Upper lobe of left lung (tissue), 6 donors: Measurements from ENCODE around the gene CARF. TPM values are rescaled to one million over a fixed set of nuclear protein-coding genes. Genes with fewer than 3 reads are reported as not detected.
"Not testable (repeated sequence)": the region's sequence is repeated elsewhere in the genome, so short reads cannot be mapped to it uniquely, and the experiment has no call there.

Source experiments
- ATAC-seq, 2 donors: fragments of 200-7000 bp; cut with Tn5 transposase; one replicate each; pipeline ENCODE4 v1.9.1; 2022; ENCODE audit warnings: mild to moderate bottlenecking in 2 of 2, moderate library complexity in 2 of 2; ENCODE audit not compliant: low FRiP score in 2 of 2
- DNase-seq, 2 donors: peaks; one replicate each; pipeline ENCODE4 v3.0.0-alpha.2; 2019 to 2020
- H3K27ac ChIP-seq, 4 donors: fragments of 200-600 bp; sonication (generic); one replicate each; pipeline ENCODE4 v1.5.1; 2016 to 2019
- H3K27me3 ChIP-seq, 4 donors: fragments of 200-600 bp; sonication (generic); one replicate each; pipeline ENCODE4 v1.5.1; 2017 to 2019
- H3K36me3 ChIP-seq, 4 donors: fragments of 200-600 bp; sonication (generic); one replicate each; pipeline ENCODE4 v1.5.1; 2016 to 2019
- H3K4me1 ChIP-seq, 4 donors: fragments of 200-600 bp; sonication (generic); one replicate each; pipeline ENCODE4 v1.5.1; 2018 to 2019
- H3K4me3 ChIP-seq, 4 donors: fragments of 200-600 bp; sonication (generic); one replicate each; pipeline ENCODE4 v1.5.1; 2017 to 2019; ENCODE audit warnings: mild to moderate bottlenecking in 2 of 4, moderate library complexity in 1 of 4
- H3K9me3 ChIP-seq, 4 donors: fragments of 200-600 bp; sonication (generic); one replicate each; pipeline ENCODE4 v1.5.1; 2018 to 2019
- EP300 ChIP-seq, 4 donors: sonication (generic); formaldehyde crosslinking; IDR thresholded peaks; one replicate each; pipeline ENCODE4 v1.5.1; 2017; ENCODE audit warnings: antibody characterized with exemption in 4 of 4, control low read depth in 2 of 4
- POLR2A ChIP-seq, 4 donors: fragments of 450-650 bp; IDR thresholded peaks; one replicate each; pipeline ENCODE4 v1.5.1; 2016 to 2017; ENCODE audit warnings: antibody characterized with exemption in 4 of 4, mild to moderate bottlenecking in 2 of 4
- POLR2AphosphoS5 ChIP-seq, 2 donors: sonication (generic); formaldehyde crosslinking; IDR thresholded peaks; one replicate each; pipeline ENCODE4 v1.5.1; 2017; ENCODE audit warnings: antibody characterized with exemption in 2 of 2
- whole genome bisulfite sequencing, 2 donors: methylation state at CpG; one replicate each; pipeline ENCODE4 v1.1.5; 2017 to 2018; 5-methylcytosine and 5-hydroxymethylcytosine counted together
- total RNA-seq, 6 donors: library from RNA; depleted of rRNA in 4 of 6; stranded (reverse); fragments of >200 nt in 4 of 6; gene quantifications; one replicate each; pipeline versions ENCODE4 v1.1.0 to v1.2.1, GENCODE V29; 2016 to 2021
- TF ChIP-seq, protein P1 (sequence below), 6 experiments: fragments of 450-650 bp in 4 of 6; fragments of 200-600 bp in 2 of 6; sonication (generic) in 2 of 6; IDR thresholded peaks; one replicate each; pipeline ENCODE4 v1.5.1; 2016 to 2019; ENCODE audit warnings: antibody characterized with exemption in 6 of 6
- donor health status: DM: no; HTN: no; CAD: no; lungs with moderate emphysema.
- donor health status: DM: no; HTN: yes; CAD: no; lungs with severe emphysema.

The CARF gene
- total RNA-seq, 6 donors from 2014 or later, result 6.4 to 24.1 (median 8.7) TPM

DNA sequence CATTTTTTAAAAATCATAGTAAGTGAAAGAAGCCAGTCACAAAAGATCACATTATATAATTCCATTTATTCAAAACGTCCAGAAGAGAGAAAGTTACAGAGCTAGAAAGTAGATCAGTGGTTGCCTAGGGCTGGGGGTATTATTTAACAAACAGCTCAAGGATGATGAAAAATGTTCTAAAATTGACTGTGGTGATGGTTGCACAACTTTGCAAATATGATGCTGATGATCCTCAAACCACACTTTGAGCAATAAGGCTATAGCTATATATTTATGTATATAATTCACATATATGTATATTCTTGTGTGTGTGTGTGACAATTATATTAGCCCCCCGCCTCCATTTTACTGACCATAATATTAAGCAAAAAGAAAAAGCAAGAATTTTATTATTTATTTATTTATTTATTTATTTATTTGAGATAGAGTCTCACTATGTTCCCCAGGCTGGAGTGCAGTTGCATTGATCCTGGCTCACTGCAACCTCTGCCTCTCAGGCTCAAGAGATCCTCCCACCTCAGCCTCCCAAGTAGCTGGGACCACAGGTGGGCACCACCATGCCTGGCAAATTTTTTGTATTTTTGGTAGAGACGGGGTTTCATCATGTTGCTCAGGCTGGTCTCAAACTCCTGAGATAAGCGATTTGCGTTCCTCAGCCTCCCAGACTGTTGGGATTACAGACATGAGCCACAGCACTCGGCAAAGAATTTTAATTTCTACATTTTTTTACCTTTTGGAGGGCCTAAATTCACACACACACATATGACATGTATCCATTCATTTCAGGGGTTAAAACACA is 2.5 kb upstream of the CARF start:
- TF ChIP-seq POLR2AphosphoS5 (IDR thresholded peaks at IDR 0.05), result no peak
- TF ChIP-seq POLR2A (IDR thresholded peaks at IDR 0.05), result no peak
- TF ChIP-seq, protein P1, sequence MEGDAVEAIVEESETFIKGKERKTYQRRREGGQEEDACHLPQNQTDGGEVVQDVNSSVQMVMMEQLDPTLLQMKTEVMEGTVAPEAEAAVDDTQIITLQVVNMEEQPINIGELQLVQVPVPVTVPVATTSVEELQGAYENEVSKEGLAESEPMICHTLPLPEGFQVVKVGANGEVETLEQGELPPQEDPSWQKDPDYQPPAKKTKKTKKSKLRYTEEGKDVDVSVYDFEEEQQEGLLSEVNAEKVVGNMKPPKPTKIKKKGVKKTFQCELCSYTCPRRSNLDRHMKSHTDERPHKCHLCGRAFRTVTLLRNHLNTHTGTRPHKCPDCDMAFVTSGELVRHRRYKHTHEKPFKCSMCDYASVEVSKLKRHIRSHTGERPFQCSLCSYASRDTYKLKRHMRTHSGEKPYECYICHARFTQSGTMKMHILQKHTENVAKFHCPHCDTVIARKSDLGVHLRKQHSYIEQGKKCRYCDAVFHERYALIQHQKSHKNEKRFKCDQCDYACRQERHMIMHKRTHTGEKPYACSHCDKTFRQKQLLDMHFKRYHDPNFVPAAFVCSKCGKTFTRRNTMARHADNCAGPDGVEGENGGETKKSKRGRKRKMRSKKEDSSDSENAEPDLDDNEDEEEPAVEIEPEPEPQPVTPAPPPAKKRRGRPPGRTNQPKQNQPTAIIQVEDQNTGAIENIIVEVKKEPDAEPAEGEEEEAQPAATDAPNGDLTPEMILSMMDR (IDR thresholded peaks at IDR 0.05), result no peak
- TF ChIP-seq EP300 (IDR thresholded peaks at IDR 0.05), result no peak
- no peaks in the 10 kb centered on the region for H3K9me3 ChIP-seq
- no peak overlapping the region for H3K27ac ChIP-seq
- ATAC-seq, result no peak
- WGBS, 2 donors, result 87 to 91% methylated on average over 6 of the region's 6 CpGs
- no peak overlapping the region for H3K4me3 ChIP-seq
- H3K36me3 ChIP-seq, result peaks cover 0 to 4% (median 0%) of the 10 kb centered on the region in 4 donors
- no peak for DNase-seq
- H3K4me1 ChIP-seq, result peaks cover 11 to 31% (median 15%) of the 10 kb centered on the region in 4 donors
- H3K27me3 ChIP-seq, result no peaks in the 10 kb centered on the region

DNA sequence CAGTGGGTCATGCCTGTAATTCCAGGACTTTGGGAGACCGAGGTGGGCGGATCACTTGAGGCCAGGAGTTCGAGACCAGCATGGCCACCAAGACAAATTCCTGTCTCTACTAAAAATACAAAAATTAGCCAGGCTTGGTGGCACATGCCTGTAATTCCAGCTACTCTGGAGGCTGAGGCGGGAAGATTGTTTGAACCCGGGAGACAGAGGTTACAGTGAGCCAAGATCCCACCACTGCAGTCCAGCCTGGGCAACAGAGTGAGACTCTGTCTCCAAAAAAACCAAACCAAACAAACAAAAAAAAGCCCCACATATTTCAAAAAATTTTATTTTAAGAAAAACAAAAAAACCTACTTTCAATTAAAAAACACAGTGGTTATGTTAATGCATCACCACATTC is 1.8 kb upstream of the CARF start:
- H3K27me3 ChIP-seq, H3K9me3 ChIP-seq, DNase-seq, ATAC-seq, H3K36me3 ChIP-seq, H3K27ac ChIP-seq: not testable (repeated sequence)
- peaks cover 11 to 31% (median 15%) of the 10 kb centered on the region in 4 donors for H3K4me1 ChIP-seq
- WGBS, 2 donors, result 90 to 94% methylated on average over 5 of the region's 5 CpGs
- H3K4me3 ChIP-seq, result peak overlapping the region in 2 of 4 donors; percentile 69 to 93

DNA sequence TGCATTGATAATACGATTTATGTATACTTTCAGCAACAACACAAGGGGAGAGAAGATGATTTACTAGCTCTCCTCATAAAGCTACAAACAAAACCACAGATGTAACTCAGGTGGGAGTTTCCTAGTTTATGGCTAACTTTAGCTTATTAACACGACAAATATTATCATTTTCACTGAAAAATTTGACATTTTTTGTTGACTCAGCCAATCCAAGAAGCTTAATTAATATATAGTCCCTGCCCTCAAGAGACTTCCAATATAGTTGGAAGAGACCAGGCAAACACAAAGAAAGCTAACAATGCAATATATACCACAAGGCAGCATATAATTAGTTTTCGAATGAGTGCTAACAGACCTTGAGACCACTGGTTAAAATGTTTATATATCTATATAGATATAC is 1.4 kb upstream of the CARF start:
- Histone ChIP-seq H3K4me3 (peak overlapping the region in 3 of 4 donors; percentile 68 to 93 (median 69)), H3K36me3 (peaks cover 0 to under 1% (median 0%) of the 10 kb centered on the region in 4 donors), H3K9me3 (no peaks in the 10 kb centered on the region), H3K27ac (no peak overlapping the region), H3K4me1 (peaks cover 11 to 31% (median 15%) of the 10 kb centered on the region in 4 donors), H3K27me3 (no peaks in the 10 kb centered on the region)
- TF ChIP-seq EP300 (IDR thresholded peaks at IDR 0.05) (no peak), POLR2AphosphoS5 (IDR thresholded peaks at IDR 0.05) (no peak), POLR2A (IDR thresholded peaks at IDR 0.05) (no peak)
- TF ChIP-seq, protein P1 (IDR thresholded peaks at IDR 0.05), result no peak
- ATAC-seq (no peak), DNase-seq (no peak)
- WGBS, 2 donors, result 8 to 16% methylated on average over 3 of the region's 3 CpGs

DNA sequence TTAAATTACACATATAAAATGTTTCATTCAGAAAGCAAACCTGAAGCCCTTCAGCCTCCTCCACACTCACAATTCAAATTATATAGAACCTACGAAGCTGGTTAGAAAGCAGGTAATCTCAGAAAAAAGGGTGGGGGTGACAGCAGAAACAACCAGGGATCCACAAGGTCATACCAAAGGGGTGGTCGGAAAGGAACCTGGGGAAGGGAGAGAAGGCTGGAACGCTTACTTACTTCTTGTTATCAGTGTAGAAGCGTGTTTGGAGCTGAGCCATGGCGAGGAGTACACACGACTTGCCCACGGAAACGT is 918 bp upstream of the CARF start:
- no peak for DNase-seq
- WGBS, 2 donors, result 0 to 2% methylated on average over 8 of the region's 8 CpGs
- peak; percentile 5 to 9 for ATAC-seq
- H3K4me1 ChIP-seq, result peaks cover 11 to 31% (median 15%) of the 10 kb centered on the region in 4 donors
- H3K36me3 ChIP-seq, result no peaks in the 10 kb centered on the region
- H3K27ac ChIP-seq, result peak overlapping the region; percentile 74 to 92 (median 82)
- H3K9me3 ChIP-seq, result no peaks in the 10 kb centered on the region
- peak overlapping the region; percentile 56 to 93 (median 68) for H3K4me3 ChIP-seq
- TF ChIP-seq, protein P1 (IDR thresholded peaks at IDR 0.05), result no peak
- TF ChIP-seq EP300 (IDR thresholded peaks at IDR 0.05), result no peak
- TF ChIP-seq POLR2AphosphoS5 (IDR thresholded peaks at IDR 0.05), result no peak
- TF ChIP-seq POLR2A (IDR thresholded peaks at IDR 0.05), result no peak
- no peaks in the 10 kb centered on the region for H3K27me3 ChIP-seq

DNA sequence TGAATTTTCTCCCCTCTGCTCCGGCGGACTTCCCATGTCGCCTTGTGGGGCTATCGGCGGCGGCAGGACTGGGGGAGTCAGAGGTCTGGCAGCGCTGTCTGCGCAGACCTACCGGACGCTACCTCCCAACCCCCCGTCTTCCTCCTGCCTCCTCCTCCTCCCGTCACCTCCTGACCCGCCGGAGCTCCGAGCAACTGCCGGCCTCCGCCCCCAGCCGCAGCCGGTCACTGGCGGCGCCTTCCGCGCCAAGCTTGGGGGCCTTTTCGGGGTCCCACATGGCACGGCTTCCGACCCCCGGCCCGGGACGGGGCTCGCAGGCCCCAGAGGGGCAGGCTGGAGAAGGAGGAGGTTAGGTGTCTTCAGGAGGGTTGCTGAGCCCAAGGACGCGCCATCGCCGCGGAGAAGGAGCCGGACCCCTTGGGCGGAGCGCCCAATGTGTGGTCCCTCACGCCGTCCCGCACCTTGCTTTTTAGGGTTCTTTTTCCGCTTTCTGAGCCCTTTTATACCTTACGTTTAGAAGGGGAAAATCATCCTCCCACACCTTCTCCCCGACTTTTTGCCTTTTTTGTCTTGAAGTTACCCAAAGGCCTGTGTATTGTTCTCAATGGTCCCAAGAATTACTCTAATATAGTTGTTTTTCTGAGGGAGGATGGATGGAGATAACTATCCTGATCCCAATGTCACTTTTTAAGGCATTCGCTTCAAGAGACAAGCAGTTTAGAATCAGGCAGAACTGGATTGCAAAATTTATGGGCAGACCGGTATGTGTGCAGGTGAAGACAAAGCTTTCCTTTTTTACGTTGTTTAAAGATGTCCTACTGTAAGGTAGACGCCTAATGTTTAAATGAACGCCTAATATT is 497 bp downstream of the CARF start:
- not testable (repeated sequence) for H3K27me3 ChIP-seq, H3K36me3 ChIP-seq, H3K9me3 ChIP-seq
- Histone ChIP-seq H3K4me3 (peak overlapping the region; percentile 56 to 93 (median 68)), H3K4me1 (peaks cover 11 to 31% (median 15%) of the 10 kb centered on the region in 4 donors), H3K27ac (peak overlapping the region; percentile 74 to 92 (median 82))
- ATAC-seq (peak; percentile 90 to 93), DNase-seq (peak in 1 of 2 donors; percentile 86)
- 1 to 4% methylated on average over 7 to 10 of the region's 49 CpGs for WGBS, 2 donors
